HG03135 (cell line): ENCODE measurements around the gene STK17A.

Experiments used
- ATAC-seq: cut with Tn5 transposase; IDR thresholded peaks from one replicate; pipeline ENCODE4 v1.9.1; 2021; ENCODE audit warnings: mild to moderate bottlenecking, moderate library complexity; ENCODE audit not compliant: unreplicated experiment

The STK17A gene

DNA sequence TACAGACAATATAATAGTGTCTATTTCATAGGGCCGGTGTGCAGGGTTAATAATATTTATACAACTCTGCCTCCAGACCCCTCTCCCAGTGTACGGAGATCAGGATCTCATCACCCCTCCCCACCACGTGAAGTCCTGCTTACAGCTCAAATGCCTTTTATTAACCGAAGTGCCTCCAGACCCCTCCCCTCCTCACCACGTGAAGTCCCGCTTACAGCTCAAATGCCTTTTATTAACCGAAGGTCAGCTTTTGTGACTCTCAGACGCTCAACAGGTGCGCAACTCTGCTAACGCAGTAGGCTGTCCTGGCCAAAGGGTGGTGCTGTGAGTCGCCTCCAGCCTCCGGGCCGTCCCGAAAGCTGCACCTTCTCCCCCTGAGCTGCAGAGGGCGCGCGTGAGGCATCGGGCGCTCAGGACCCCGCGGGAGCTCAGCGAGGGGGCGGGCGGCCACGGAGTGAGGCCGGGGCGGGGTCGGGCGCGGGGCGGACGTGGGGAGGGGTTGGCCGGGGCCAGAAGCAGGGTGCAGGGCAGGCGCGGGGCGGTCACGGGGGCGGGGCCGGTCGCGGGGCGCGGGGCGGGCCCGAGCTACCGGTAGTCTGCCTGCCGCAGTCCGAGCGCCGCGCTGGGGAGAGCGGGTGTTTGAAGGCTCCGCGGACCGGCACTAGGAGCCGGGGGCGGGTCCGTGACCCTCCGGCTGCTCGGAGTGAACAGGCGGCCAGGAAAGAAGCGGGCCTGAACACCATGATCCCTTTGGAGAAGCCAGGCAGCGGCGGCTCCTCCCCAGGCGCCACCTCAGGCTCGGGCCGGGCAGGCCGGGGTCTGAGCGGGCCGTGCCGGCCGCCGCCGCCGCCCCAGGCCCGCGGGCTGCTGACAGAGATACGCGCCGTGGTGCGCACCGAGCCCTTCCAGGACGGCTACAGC lies at the start of gene STK17A:
STK17A (plus strand) TSS at position 606 of the 921 bp plus-strand sequence; CDS start at position 742, 136 bp downstream.
- peak; percentile 62 for ATAC-seq

- ATAC-seq: no peak
These were observed 49.0 kb upstream of the STK17A start for GRCh38 chr7:43533801-43534479.

GRCh38 chr7:43535031-43535451 lies 47.9 kb upstream of the STK17A start:
- no peak for ATAC-seq

GRCh38 chr7:43535810-43536585 lies 46.9 kb upstream of the STK17A start:
- ATAC-seq: no peak

- ATAC-seq: no peak
These were observed 46.1 kb upstream of the STK17A start for GRCh38 chr7:43536773-43537172.

- ATAC-seq: no peak
These were observed 45.0 kb upstream of the STK17A start for GRCh38 chr7:43537765-43538403.

DNA sequence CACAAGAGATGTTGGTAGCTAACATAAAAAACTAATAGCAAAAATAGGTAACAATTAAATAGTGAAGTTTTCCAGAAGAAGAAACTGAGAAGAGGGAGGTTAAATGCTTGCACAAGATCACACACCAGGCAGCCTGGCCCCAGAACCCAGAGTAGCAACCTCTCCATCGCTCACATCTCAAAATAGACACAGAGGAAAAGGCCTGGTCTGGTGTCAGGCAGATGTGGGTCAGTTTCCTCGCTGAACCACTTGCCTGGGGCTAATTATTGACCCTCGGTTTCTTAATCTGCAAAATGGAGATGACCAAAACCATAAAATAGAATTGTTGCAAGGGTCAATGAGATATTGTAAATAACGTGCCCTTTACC lies 44.5 kb upstream of the STK17A start:
- ATAC-seq: no peak

DNA sequence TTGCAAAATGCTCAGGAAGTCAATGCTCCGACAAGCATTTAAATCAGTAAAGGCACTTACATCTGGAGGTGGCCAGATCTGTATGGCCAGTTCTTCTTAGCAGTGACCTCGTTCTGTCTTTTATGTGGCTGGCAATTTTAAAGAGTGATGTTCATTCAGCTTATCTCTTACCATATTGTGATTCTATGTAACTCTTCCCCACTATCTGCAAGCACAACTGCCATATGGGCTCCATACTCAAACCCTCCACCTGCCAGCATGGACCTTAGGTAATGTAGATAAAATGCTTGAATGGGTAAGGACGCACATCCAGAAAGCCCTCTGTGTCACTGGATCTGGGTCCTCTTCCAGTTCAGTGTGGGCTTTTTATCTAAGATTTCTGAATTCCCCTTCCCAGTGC lies 42.4 kb upstream of the STK17A start:
- ATAC-seq: no peak

GRCh38 chr7:43542716-43543115 lies 40.2 kb upstream of the STK17A start:
- no peak for ATAC-seq

DNA sequence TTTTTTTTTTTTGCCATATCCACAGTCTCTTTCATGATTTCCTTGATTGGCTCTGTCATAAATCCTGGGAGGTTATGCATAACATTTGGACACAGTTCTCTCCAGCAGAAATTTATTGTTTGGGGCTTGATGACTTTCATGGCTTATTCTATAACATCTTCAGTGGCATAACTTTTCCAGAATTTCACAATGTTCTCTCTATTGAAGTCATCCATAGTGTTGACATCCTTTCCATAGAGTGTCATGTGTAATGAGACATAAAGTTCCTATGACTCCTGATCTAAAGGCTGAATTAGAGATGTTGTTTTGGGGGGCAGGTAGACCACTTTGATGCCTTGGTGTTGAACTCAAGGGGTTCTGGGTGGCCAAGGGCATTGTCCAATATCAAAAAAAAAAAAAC lies 36.7 kb upstream of the STK17A start:
- ATAC-seq: no peak

GRCh38 chr7:43550427-43550826 lies 32.5 kb upstream of the STK17A start:
- ATAC-seq: no peak

- ATAC-seq: no peak
These were observed 30.8 kb upstream of the STK17A start for GRCh38 chr7:43552122-43552521.

DNA sequence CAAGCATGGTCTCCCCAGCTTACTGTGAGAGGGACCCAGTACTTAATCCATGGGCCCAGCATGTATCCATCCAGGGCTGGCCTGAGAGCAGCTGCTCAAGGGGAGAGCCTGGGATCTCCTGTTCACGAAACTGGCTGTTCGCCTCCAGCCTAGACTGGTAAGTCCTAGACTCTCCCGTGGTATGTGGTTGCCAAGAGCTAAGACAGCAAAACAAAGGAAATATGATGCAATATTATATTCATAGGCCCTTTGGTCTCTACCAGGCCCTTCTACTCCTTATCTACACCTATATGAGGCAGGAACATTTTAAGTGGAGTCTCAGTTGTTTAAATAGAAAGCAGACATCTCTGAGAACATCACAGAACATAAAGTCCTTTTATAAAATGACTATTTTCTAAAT lies 28.9 kb upstream of the STK17A start:
- ATAC-seq: no peak

DNA sequence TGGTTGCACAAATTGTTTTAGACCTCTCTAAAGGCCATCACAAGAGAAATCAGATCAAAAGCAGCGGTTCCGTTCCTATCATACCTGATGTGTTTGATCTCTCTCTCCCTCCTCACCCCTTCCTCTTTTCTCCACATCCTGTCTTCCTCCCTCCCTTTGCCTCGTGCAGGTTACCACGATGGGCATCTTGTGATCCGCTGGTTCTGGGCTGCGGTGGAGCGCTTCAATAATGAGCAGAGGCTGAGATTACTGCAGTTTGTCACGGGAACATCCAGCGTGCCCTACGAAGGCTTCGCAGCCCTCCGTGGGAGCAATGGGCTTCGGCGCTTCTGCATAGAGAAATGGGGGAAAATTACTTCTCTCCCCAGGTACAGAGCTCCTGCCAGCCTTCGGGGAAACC lies 28.5 kb upstream of the STK17A start:
- ATAC-seq: no peak

DNA sequence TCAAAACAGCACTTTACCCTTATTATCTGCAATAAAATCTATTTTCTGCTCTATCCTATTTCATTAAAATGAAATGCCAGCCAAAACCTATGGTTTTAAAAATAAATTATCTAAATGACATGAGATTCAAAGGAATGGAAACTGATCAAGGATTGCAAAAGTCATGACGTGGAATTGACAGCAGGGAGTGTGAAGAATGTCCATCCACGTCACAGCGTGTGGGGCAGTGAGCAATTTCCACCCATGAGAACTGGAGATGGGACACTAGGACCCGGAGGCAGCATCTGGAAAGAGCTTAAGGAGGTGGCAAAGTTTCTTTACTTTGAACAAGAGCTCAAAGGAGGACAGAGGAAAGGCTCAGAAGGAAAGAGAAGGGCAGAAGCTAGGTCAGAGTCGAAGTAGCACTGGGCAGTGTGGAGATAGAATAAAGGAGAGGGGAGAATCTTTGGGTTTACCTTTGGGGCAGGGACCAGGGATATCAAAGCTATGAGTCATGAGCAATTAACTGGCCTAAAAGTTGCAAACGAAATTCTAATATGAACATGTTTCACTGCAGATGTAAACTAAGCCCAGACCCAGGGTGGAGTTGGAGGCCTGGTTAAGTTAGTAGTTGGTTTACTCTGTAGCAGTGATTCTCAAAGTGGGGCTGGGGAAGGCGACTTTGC lies 24.9 kb upstream of the STK17A start:
- no peak for ATAC-seq

DNA sequence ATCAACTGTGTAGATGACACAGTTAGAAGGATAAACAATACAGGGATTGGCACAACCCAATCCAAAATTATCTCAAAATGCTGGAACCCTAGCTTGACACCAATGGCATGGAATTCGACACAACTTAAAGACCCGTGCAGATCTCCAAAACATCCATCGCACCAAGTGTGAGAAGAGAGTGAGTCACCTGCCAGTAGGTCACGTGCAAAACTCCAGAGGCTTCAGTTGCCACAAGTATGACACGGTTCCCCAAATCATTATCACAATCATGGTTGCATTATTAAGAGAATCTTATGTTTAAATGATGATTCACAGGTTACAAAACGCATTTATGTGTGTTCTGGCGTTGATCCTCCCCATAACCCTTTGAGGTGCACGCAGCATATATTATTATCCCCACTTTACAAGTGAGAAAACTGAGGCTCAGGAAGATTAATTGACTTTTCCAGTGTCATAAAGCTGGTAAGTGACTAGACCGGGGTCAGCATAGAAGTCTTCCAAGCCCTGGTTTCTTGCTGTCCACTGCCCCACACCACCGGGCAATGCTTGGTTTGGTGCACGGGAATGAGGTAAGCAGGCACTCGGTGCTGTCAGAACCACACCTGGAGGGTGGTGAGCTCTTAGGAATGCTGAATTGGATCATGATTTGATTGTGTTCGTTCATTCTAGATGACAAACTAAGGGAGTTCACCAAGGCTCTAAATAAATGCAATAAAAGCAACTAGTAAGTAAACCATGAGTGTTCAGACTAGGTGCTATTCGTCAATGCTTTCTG lies 23.6 kb upstream of the STK17A start:
- no peak for ATAC-seq

DNA sequence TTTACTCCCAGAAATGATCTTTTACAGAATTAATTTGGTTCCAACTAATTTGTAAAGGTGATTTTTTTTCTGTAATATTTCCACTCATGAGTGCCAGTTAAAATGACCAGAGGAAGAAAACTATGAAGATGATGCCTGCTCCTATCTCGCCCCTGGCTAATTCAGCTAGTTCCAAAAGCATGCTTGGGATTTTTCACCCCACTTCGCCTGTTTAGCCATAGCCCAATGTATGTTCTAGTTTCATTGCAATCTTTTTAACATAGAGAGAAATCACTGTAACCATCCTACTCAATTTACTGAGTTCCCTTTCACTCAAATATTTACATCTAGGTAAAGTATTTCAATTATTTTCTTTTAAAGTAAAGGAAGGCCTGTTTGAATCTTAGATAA lies 23.0 kb upstream of the STK17A start:
- ATAC-seq: no peak

DNA sequence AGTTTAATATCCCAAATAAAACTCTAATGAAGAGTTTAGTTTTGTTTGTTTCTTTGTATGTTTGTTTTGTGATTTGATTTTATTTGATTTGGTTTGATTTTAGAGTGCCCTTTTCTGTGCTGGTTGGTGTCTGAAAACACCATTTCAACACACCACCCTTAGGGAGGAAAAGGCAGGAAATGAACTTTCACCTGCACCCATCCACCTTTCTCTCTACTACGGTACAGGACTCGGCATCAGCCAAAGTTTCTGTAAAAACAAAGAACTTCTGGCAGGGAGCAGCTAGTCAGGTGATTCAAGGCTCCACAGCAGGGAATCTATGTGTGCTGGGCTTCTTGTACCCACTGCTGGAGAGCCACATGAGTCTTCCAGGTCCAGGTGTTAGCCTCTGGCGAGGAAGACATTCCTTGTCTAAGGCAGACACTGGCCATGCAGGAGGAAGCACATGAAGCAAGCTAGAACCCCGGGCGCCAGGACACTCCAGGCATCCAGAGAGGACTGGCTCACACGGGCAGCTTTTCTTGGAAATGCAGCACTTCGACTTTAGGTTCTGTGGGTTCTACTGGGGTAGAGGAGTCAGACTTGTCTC lies 22.1 kb upstream of the STK17A start:
- ATAC-seq: no peak

- no peak for ATAC-seq
These were observed 20.5 kb upstream of the STK17A start for GRCh38 chr7:43562383-43562782.
